Dendritic cell treated with granulocyte-macrophage colony-stimulating factor and Interleukin-4, amounts not matched to agents 40 ng/mL and 50 ng/mL, for 4 days (primary cell): ENCODE measurements around the gene C1orf21.

Experiments
- H3K27ac Mint-ChIP-seq: one replicate; pipeline ENCODE4 v1.8.0; 2022; ENCODE audit warnings: mild to moderate bottlenecking, mixed read lengths
- H3K27me3 Mint-ChIP-seq: one replicate; pipeline ENCODE4 v1.8.0; 2022; ENCODE audit warnings: mild to moderate bottlenecking, mixed read lengths
- H3K36me3 Mint-ChIP-seq: one replicate; pipeline ENCODE4 v1.8.0; 2022; ENCODE audit warnings: low read depth, mixed read lengths
- H3K4me1 Mint-ChIP-seq: one replicate; pipeline ENCODE4 v1.8.0; 2022; ENCODE audit warnings: low read depth, mixed read lengths
- H3K4me3 Mint-ChIP-seq: one replicate; pipeline ENCODE4 v1.8.0; 2022; ENCODE audit warnings: mild to moderate bottlenecking, moderate library complexity, mixed read lengths
- H3K9me3 Mint-ChIP-seq: one replicate; pipeline ENCODE4 v1.8.0; 2022; ENCODE audit warnings: mixed read lengths
- intact Hi-C: fragments of 100-400 bp; cut with micrococcal nuclease; formaldehyde crosslinking; loops from one replicate; pipeline ENCODE4 v1.15.0; 2022

The C1orf21 gene

DNA sequence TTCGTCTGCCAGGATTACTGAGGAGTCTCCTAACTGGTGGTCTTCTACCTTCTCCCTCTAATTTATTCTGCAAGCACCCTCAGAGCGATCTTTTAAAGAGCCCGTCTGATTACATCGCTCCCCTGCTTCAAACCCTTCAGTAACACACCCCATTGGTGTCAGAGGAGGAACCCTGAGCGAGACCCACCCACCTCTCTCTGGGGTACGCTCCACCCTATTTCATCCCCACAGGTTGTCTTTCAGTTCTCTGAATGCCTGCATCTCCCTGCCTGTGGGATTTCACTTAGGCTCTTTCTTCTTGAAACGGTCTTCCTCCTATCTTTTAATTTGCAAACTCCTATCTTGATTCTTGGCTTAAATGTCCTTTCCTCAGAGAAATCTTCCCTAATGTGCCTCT lies 39.4 kb downstream of the C1orf21 start:
- no peaks in the 10 kb centered on the region for H3K36me3 Mint-ChIP-seq
- H3K27ac Mint-ChIP-seq = no peak overlapping the region
- no peaks in the 10 kb centered on the region for H3K27me3 Mint-ChIP-seq
- H3K4me1 Mint-ChIP-seq = no peaks in the 10 kb centered on the region
- H3K4me3 Mint-ChIP-seq = no peak overlapping the region
- H3K9me3 Mint-ChIP-seq = no peaks in the 10 kb centered on the region
- intact Hi-C loops = no loop called here

DNA sequence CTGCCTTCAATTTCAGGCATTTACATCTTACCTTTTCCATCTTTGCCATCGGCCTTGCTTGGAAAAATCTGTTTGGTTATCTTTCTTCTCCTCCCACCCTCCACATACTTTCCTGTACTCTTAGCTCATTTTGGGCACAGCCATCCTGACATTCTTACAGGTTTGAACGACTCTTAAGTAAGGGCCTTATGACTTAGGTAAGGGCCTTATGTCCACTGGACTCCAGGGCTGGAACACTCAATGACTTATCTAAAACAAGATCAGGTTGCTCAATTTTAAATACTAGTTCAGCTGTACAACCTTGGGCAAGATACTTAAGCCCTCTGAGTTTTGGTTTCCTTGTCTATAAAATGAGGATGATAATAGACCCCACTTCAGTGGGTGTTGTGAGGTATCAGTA lies 40.9 kb downstream of the C1orf21 start:
- H3K27ac Mint-ChIP-seq = no peak overlapping the region
- H3K27me3 Mint-ChIP-seq = no peaks in the 10 kb centered on the region
- intact Hi-C loops = no loop called here
- H3K4me3 Mint-ChIP-seq = no peak overlapping the region
- peaks cover 6% of the 10 kb centered on the region for H3K4me1 Mint-ChIP-seq
- no peaks in the 10 kb centered on the region for H3K9me3 Mint-ChIP-seq
- no peaks in the 10 kb centered on the region for H3K36me3 Mint-ChIP-seq

- Mint-ChIP-seq H3K4me1 (peaks cover 6% of the 10 kb centered on the region), H3K4me3 (no peak overlapping the region), H3K36me3 (no peaks in the 10 kb centered on the region), H3K9me3 (no peaks in the 10 kb centered on the region), H3K27ac (no peak overlapping the region), H3K27me3 (no peaks in the 10 kb centered on the region)
- intact Hi-C loops = no loop called here
These were observed 41.8 kb downstream of the C1orf21 start for GRCh38 chr1:184428604-184429003.

DNA sequence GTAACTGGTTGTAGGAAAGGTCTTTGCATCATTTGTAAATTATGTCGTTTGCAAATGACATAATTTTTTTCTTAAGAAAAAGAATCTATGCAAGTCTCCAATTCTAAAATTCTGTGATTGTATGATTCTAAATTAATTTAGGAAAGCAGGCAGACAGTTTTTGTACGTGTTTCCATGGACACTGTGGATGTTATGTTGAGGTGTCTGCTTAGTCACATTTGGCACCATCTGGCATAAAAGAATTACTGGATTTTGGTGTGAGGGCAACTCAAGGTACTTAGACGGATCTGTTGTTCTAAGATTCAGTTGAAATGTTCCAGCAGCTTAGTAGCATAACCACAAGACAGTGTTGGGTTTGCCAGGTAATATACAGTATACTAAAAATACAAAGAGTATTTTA lies 42.5 kb downstream of the C1orf21 start:
- Mint-ChIP-seq H3K36me3 (no peaks in the 10 kb centered on the region), H3K27ac (no peak overlapping the region)
- intact Hi-C loops = no loop called here

DNA sequence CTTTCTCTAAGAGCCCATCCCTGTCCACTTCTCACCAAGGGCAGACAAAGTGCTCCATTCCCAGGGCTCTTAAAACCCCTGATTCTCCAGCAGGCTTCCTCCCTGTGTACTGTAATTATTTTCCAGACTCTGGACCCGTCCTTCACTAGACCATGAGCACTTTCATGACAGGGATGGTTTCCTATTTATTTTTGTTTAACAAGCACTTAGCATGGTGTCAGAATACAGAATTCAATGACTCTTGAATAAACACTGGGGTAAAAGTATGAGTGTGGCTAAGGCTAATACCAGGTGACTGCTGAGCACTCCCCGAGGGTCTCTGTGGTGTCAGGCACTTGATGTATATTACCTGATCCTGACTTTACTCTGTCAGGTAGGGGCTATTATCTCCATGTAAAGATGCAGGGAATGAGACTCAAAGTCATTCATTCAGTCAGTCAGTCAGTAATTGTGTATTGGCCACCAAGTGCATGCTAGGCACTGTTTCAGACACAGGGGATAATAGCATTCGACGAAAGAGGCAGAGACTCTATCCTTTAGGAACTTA lies 47.2 kb downstream of the C1orf21 start:
- Mint-ChIP-seq H3K9me3 (no peaks in the 10 kb centered on the region), H3K4me3 (no peak overlapping the region), H3K4me1 (peaks cover 6% of the 10 kb centered on the region), H3K36me3 (no peaks in the 10 kb centered on the region), H3K27ac (no peak overlapping the region), H3K27me3 (no peaks in the 10 kb centered on the region)
- intact Hi-C loops = no loop called here

More for the DNA sequence above, 42.5 kb downstream of the C1orf21 start:
- H3K4me1 Mint-ChIP-seq = peaks cover 6% of the 10 kb centered on the region
- H3K4me3 Mint-ChIP-seq = no peak overlapping the region
- no peaks in the 10 kb centered on the region for H3K27me3 Mint-ChIP-seq
- H3K9me3 Mint-ChIP-seq = no peaks in the 10 kb centered on the region

- intact Hi-C loops = no loop called here
- H3K27me3 Mint-ChIP-seq = no peaks in the 10 kb centered on the region
These were observed 50.5 kb downstream of the C1orf21 start for GRCh38 chr1:184437291-184437690.

DNA sequence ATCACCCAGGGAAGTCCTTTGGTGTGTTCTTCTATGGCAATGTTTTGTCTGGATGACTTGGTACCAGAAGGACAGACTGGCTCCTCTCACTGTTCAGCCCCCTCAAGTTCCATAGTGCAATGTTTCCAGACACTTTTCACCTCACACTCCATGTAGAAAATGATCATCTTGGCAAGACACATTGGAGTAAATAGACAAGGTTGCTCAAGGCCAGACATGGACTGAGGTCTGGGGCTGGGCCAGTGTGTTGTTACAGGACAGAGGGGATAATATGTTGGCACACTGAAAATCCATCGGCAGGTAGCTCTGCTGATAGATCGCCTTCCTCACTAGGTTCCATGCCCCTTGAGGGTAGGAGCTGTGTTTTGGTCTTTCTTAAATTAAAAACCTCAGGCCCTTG lies 51.5 kb downstream of the C1orf21 start:
- intact Hi-C loops = no loop called here
- Mint-ChIP-seq H3K27me3 (no peaks in the 10 kb centered on the region), H3K9me3 (no peaks in the 10 kb centered on the region), H3K36me3 (no peaks in the 10 kb centered on the region), H3K4me3 (no peak overlapping the region), H3K27ac (no peak overlapping the region), H3K4me1 (no peaks in the 10 kb centered on the region)

More at GRCh38 chr1:184437291-184437690, 50.5 kb downstream of the C1orf21 start:
- no peak overlapping the region for H3K4me3 Mint-ChIP-seq
- no peak overlapping the region for H3K27ac Mint-ChIP-seq
- H3K9me3 Mint-ChIP-seq = no peaks in the 10 kb centered on the region
- no peaks in the 10 kb centered on the region for H3K36me3 Mint-ChIP-seq
- H3K4me1 Mint-ChIP-seq = no peaks in the 10 kb centered on the region

DNA sequence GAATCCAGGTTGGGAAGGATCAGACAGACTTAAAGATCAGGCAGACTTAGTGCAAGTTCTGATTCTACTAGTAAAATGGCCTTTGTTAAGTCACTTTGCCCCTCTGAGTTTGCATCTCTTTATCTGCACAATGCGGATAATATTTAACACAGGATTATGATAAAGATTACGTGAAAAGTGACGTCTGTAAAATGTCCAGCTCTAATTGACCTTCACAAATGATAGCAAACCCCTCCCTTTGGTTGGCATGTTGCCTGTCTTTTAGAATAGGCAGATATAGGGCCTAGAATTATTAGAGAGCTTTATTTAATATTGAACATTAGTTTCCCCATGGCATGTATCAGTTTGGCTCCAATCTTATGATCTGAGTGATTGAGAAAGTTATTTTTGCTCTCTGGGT lies 55.4 kb downstream of the C1orf21 start:
- H3K4me1 Mint-ChIP-seq = no peaks in the 10 kb centered on the region
- H3K27ac Mint-ChIP-seq = no peak overlapping the region
- no peaks in the 10 kb centered on the region for H3K9me3 Mint-ChIP-seq
- H3K36me3 Mint-ChIP-seq = no peaks in the 10 kb centered on the region
- no peak overlapping the region for H3K4me3 Mint-ChIP-seq
- intact Hi-C loops = no loop called here
- no peaks in the 10 kb centered on the region for H3K27me3 Mint-ChIP-seq

DNA sequence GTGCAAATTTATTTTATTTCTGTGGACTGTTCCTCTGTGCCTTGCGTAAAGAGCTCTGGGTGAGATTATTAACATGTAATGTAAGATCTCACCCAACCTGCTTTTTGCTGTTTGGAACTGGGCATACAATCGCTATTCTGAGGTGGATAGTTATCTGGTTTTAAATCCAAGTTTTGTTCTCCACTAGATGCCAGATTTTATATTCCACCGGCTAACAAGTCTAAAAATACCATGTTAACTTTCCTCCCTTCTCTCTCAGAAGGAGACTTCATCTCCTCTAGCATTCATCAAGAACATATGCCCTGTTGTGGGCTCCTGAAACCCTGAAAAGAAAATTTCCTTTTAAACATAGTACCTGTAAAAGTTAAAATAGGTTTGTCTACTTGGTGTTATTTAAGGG lies 56.4 kb downstream of the C1orf21 start:
- no peak overlapping the region for H3K4me3 Mint-ChIP-seq
- no peak overlapping the region for H3K27ac Mint-ChIP-seq
- H3K36me3 Mint-ChIP-seq = no peaks in the 10 kb centered on the region
- H3K9me3 Mint-ChIP-seq = no peaks in the 10 kb centered on the region
- intact Hi-C loops = no loop called here
- H3K4me1 Mint-ChIP-seq = no peaks in the 10 kb centered on the region
- H3K27me3 Mint-ChIP-seq = no peaks in the 10 kb centered on the region

DNA sequence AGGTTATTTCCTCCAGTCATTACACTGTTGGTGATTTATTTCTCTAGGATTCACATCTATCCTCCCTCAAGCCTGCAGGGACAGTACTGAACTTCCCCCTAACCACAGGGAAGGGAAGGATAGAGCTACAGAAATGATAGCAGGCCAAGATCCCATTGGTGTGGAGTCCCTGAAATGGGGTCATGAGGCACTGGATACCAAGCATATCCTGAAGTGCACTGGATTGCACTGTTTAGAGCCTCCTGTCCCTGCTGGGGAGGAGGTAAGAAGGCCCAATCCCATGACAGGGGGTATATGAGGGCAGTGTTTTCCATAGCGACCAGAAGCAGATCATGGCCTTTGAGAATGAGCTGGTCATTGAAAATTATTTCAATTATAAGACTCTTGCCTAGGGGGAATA lies 56.8 kb downstream of the C1orf21 start:
- Mint-ChIP-seq H3K27me3 (no peaks in the 10 kb centered on the region), H3K4me3 (no peak overlapping the region), H3K36me3 (no peaks in the 10 kb centered on the region), H3K27ac (no peak overlapping the region), H3K4me1 (no peaks in the 10 kb centered on the region), H3K9me3 (no peaks in the 10 kb centered on the region)
- intact Hi-C loops = no loop called here

GRCh38 chr1:184445997-184446396 lies 59.2 kb downstream of the C1orf21 start:
- Mint-ChIP-seq H3K27ac (no peak overlapping the region), H3K27me3 (no peaks in the 10 kb centered on the region), H3K4me3 (no peak overlapping the region), H3K4me1 (no peaks in the 10 kb centered on the region), H3K9me3 (no peaks in the 10 kb centered on the region), H3K36me3 (no peaks in the 10 kb centered on the region)
- intact Hi-C loops = no loop called here

- no peak overlapping the region for H3K27ac Mint-ChIP-seq
- no peaks in the 10 kb centered on the region for H3K4me1 Mint-ChIP-seq
- H3K36me3 Mint-ChIP-seq = no peaks in the 10 kb centered on the region
- intact Hi-C loops = no loop called here
- no peaks in the 10 kb centered on the region for H3K27me3 Mint-ChIP-seq
- H3K4me3 Mint-ChIP-seq = no peak overlapping the region
- H3K9me3 Mint-ChIP-seq = no peaks in the 10 kb centered on the region
These were observed 60.9 kb downstream of the C1orf21 start for GRCh38 chr1:184447651-184448185.

GRCh38 chr1:184449916-184450315 lies 63.1 kb downstream of the C1orf21 start:
- Mint-ChIP-seq H3K9me3 (no peaks in the 10 kb centered on the region), H3K4me1 (no peaks in the 10 kb centered on the region), H3K4me3 (no peak overlapping the region), H3K27me3 (no peaks in the 10 kb centered on the region), H3K27ac (no peak overlapping the region), H3K36me3 (no peaks in the 10 kb centered on the region)
- intact Hi-C loops = no loop called here

DNA sequence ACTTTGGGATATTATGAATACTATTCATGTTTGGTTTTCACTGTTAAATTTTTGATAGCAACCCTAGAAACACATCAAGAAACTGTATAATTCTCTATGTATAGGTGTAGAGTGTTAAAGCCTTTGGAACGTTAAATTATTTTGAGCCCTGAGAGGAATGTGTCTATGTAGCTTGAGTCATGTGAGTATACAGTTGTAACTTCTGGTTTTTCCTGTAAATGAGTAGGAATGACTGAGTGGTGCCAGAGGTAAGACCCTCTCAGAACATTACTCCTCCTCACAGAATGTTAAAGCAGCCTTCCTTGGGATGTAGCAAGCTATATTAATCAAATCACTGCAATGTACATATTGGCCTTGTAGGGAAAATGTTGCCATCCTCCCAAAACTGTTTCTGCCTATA lies 69.0 kb downstream of the C1orf21 start:
- peak overlapping the region; percentile 37 for H3K4me3 Mint-ChIP-seq
- H3K36me3 Mint-ChIP-seq = no peaks in the 10 kb centered on the region
- H3K27me3 Mint-ChIP-seq = no peaks in the 10 kb centered on the region
- H3K4me1 Mint-ChIP-seq = peaks cover 16% of the 10 kb centered on the region
- H3K9me3 Mint-ChIP-seq = no peaks in the 10 kb centered on the region
- intact Hi-C loops = no loop called here
- peak overlapping the region; percentile 75 for H3K27ac Mint-ChIP-seq

DNA sequence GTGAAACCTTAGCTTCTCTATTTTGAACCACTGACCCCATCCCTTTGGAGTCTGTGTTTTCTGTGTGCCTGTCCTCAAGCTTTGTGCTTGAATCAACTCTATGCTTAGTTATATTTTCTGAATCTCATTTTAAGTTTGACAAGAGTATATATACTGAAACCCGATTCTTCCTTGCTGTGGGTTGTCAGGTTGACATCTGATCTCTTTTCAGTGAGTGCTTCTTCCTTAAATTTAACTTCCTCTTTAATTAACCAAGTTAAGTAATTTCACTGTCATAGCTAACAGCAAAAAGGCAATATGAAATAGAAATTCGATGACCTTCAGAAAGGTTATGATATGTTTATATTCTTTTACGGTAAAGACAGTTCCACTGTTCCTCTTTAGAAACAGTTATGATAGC lies 69.4 kb downstream of the C1orf21 start:
- Mint-ChIP-seq H3K27me3 (no peaks in the 10 kb centered on the region), H3K4me1 (peaks cover 16% of the 10 kb centered on the region), H3K4me3 (peak overlapping the region; percentile 37), H3K27ac (peak overlapping the region; percentile 75), H3K9me3 (no peaks in the 10 kb centered on the region), H3K36me3 (no peaks in the 10 kb centered on the region)
- intact Hi-C loops = no loop called here
